GM23248 (cell line): ENCODE measurements around the gene PRDX6. TPM values are rescaled to one million over a fixed set of nuclear protein-coding genes. Genes with fewer than 3 reads are reported as not detected.

Experiments used
- DNase-seq: peaks from one replicate; pipeline ENCODE4 v3.0.0-alpha.2; 2015
- H2AFZ ChIP-seq: fragments of 200-600 bp; sonication (generic); 2 replicates; pipeline ENCODE4 v1.6.1; 2016; ENCODE audit warnings: antibody characterized with exemption
- H3F3A ChIP-seq: fragments of 200-600 bp; sonication (generic); 2 replicates; pipeline ENCODE4 v1.6.1; 2016; ENCODE audit warnings: mild to moderate bottlenecking, antibody characterized with exemption, mixed run types; ENCODE audit not compliant: insufficient read depth
- H3K27ac ChIP-seq: fragments of 200-600 bp; sonication (generic); 2 replicates; pipeline ENCODE4 v1.5.1; 2016; ENCODE audit warnings: mild to moderate bottlenecking
- H3K27me3 ChIP-seq: fragments of 200-600 bp; sonication (generic); replicated peaks from 2 replicates; pipeline ENCODE4 v1.6.1; 2016; ENCODE audit warnings: mild to moderate bottlenecking; ENCODE audit not compliant: insufficient read depth
- H3K36me3 ChIP-seq: fragments of 200-600 bp; sonication (generic); 2 replicates; pipeline ENCODE4 v1.6.1; 2016; ENCODE audit warnings: low read depth, mild to moderate bottlenecking
- H3K4me1 ChIP-seq: fragments of 200-600 bp; sonication (generic); 2 replicates; pipeline ENCODE4 v1.6.1; 2016; ENCODE audit warnings: mild to moderate bottlenecking; ENCODE audit not compliant: insufficient read depth
- H3K4me2 ChIP-seq: fragments of 200-600 bp; sonication (generic); one replicate; pipeline ENCODE4 v1.6.1; 2016; ENCODE audit warnings: mild to moderate bottlenecking; ENCODE audit not compliant: unreplicated experiment
- H3K4me3 ChIP-seq: fragments of 200-600 bp; sonication (generic); 2 replicates; pipeline ENCODE4 v1.5.1; 2016; ENCODE audit warnings: mild to moderate bottlenecking
- H3K79me2 ChIP-seq: fragments of 200-600 bp; sonication (generic); 2 replicates; pipeline ENCODE4 v1.6.1; 2016; ENCODE audit warnings: mild to moderate bottlenecking; ENCODE audit not compliant: insufficient read depth
- H3K9ac ChIP-seq: fragments of 200-600 bp; sonication (generic); 2 replicates; pipeline ENCODE4 v1.6.1; 2016; ENCODE audit warnings: mild to moderate bottlenecking
- H3K9me2 ChIP-seq: fragments of 200-600 bp; sonication (generic); 2 replicates; pipeline ENCODE4 v1.6.1; 2016; ENCODE audit warnings: mixed run types, mild to moderate bottlenecking, moderate library complexity; ENCODE audit not compliant: insufficient read depth
- H3K9me3 ChIP-seq: fragments of 200-600 bp; sonication (generic); one replicate; pipeline ENCODE4 v1.6.1; 2017; ENCODE audit warnings: low read depth
- H4K20me1 ChIP-seq: fragments of 200-600 bp; sonication (generic); 2 replicates; pipeline ENCODE4 v1.6.0; 2016; ENCODE audit not compliant: insufficient read depth
- EZH2 ChIP-seq: fragments of 200-600 bp; sonication (generic); IDR thresholded peaks from 2 replicates; pipeline ENCODE4 v1.6.1; 2018; ENCODE audit warnings: antibody characterized with exemption, mild to moderate bottlenecking; ENCODE audit not compliant: insufficient read depth, poor library complexity, severe bottlenecking
- EZH2phosphoT487 ChIP-seq: fragments of 200-600 bp; sonication (generic); IDR thresholded peaks from 2 replicates; pipeline ENCODE4 v1.6.1; 2018; ENCODE audit warnings: antibody characterized with exemption, moderate library complexity, mild to moderate bottlenecking, low read depth; ENCODE audit not compliant: insufficient read depth
- WGBS, 2 experiments: methylation state at CpG; one replicate each; pipeline ENCODE4 v1.1.6; 2015 to 2017; ENCODE audit warnings: low lambda C conversion rate in 2 of 2, low coverage in 1 of 2; ENCODE audit errors: missing lambda C conversion rate in 2 of 2; 5-methylcytosine and 5-hydroxymethylcytosine counted together
- in situ Hi-C: fragments of 300-500 bp; cut with MboI; formaldehyde crosslinking; loops from 2 replicates; pipeline ENCODE4 v1.15.0; 2020
- polyA plus RNA-seq: library from polyadenylated mRNA; unstranded; fragments of >200 nt; fragmentation: Nextera tagmentation; extraction: Ambion mirVana; gene quantifications from 2 replicates; pipeline ENCODE4 v1.2.1, GENCODE V29; 2016
- total RNA-seq: library from RNA; depleted of rRNA; stranded (reverse); fragments of >200 nt; shearing (Covaris generic); gene quantifications from 2 replicates; pipeline ENCODE4 v1.2.3, GENCODE V29; 2014

Gene PRDX6
- total and polyA plus RNA-seq, 2 experiments from 2014 or later: 336 to 434 TPM

DNA sequence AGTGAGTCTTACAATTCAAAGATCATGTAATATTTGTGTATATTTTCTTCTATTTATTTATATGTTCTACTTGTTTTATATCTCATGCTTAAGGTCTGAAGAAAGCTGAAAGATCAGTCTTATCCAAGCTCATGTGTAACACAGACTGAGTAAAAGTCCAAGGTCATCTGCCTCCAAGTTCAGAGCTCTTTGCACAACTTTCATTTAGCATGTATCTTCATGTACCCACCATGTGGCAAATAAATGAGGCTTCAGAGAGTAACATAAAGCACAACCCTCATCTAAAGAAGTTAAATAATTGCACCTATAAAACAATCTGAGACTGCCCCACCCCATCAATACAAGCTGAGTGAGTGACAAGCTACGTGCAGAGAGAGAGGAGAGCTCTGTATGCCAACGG is 38.5 kb upstream of the PRDX6 start:
- Histone ChIP-seq H3K9ac (no peak overlapping the region), H3K4me3 (no peak overlapping the region), H2AFZ (no peak overlapping the region), H4K20me1 (no peaks in the 10 kb centered on the region), H3K4me2 (no peak overlapping the region), H3K27me3 (no peaks in the 10 kb centered on the region), H3K4me1 (no peaks in the 10 kb centered on the region), H3K36me3 (no peaks in the 10 kb centered on the region), H3K79me2 (no peaks in the 10 kb centered on the region), H3K9me2 (no peaks in the 10 kb centered on the region), H3K27ac (no peak overlapping the region), H3F3A (no peaks in the 10 kb centered on the region), H3K9me3 (no peaks in the 10 kb centered on the region)
- DNase-seq: no peak
- in situ Hi-C loops: loop anchor here (10.0 kb wide), 1 partner anchor 694 kb away; no protein-coding TSS in a partner anchor
- 53 to 58% methylated on average over 2 of the region's 2 CpGs for WGBS, 2 experiments
- no peak for TF ChIP-seq EZH2phosphoT487
- TF ChIP-seq EZH2: no peak

DNA sequence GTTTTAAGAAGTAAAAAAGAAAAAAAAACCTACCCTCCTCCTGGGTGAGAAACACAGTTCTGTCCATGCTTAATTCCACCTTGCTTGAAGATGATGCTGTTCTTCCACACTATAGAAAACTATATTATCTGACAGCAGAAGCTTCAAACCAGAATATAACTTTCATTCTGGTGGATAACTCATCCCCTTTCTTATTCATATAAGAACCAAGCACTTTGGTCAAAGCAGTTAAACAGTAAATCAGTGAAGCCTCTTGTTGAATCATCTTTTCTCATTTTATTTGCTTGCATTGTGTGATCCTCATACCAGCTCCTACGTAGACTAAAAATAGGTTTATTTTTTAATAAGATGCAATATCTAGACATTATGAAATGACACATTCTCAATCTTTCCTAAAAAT is 36.7 kb upstream of the PRDX6 start:
- in situ Hi-C loops: no loop called here
- H2AFZ ChIP-seq: no peak overlapping the region
- H3K4me1 ChIP-seq: no peaks in the 10 kb centered on the region
- no peaks in the 10 kb centered on the region for H3K9me2 ChIP-seq
- no peaks in the 10 kb centered on the region for H3K79me2 ChIP-seq
- DNase-seq: no peak
- H3K27me3 ChIP-seq: no peaks in the 10 kb centered on the region
- H3K9ac ChIP-seq: no peak overlapping the region
- H3F3A ChIP-seq: no peaks in the 10 kb centered on the region
- H3K9me3 ChIP-seq: no peaks in the 10 kb centered on the region
- no peak overlapping the region for H3K4me3 ChIP-seq
- no peaks in the 10 kb centered on the region for H4K20me1 ChIP-seq
- 100% methylated on average over 1 of the region's 1 CpG for WGBS, 2 experiments
- no peak overlapping the region for H3K27ac ChIP-seq
- no peak for TF ChIP-seq EZH2
- no peak for TF ChIP-seq EZH2phosphoT487
- no peaks in the 10 kb centered on the region for H3K36me3 ChIP-seq
- no peak overlapping the region for H3K4me2 ChIP-seq

DNA sequence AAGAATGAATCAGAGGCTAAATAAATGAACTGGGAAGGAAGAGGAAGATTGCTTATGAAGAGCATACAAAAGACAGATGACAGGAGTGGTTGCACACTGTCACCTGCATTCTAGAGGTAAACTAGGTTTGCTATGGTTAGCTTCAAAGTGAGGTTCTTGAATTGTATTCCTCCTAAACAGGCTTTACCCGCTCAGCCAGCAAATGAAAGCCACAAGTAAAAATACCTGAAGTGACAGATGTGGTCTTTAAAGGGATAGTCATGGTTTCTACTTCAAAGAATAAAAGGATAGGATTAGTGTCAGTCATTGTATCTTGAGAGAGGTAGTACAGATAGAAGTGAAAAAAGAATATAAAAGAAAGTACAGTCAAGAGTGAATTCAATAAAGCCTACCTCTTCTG is 32.4 kb upstream of the PRDX6 start:
- in situ Hi-C loops: no loop called here
- no peaks in the 10 kb centered on the region for H4K20me1 ChIP-seq
- no peak for DNase-seq
- H3K9me2 ChIP-seq: no peaks in the 10 kb centered on the region
- H3K9me3 ChIP-seq: no peaks in the 10 kb centered on the region
- TF ChIP-seq EZH2phosphoT487 (no peak), EZH2 (no peak)
- no peaks in the 10 kb centered on the region for H3K79me2 ChIP-seq
- H3K4me1 ChIP-seq: no peaks in the 10 kb centered on the region
- H3K27ac ChIP-seq: no peak overlapping the region
- no peak overlapping the region for H3K4me3 ChIP-seq
- WGBS, 2 experiments: 90 to 92% methylated on average over 1 of the region's 1 CpG
- no peak overlapping the region for H3K4me2 ChIP-seq
- no peaks in the 10 kb centered on the region for H3K36me3 ChIP-seq
- no peaks in the 10 kb centered on the region for H3K27me3 ChIP-seq
- no peaks in the 10 kb centered on the region for H3F3A ChIP-seq
- no peak overlapping the region for H2AFZ ChIP-seq
- H3K9ac ChIP-seq: no peak overlapping the region

DNA sequence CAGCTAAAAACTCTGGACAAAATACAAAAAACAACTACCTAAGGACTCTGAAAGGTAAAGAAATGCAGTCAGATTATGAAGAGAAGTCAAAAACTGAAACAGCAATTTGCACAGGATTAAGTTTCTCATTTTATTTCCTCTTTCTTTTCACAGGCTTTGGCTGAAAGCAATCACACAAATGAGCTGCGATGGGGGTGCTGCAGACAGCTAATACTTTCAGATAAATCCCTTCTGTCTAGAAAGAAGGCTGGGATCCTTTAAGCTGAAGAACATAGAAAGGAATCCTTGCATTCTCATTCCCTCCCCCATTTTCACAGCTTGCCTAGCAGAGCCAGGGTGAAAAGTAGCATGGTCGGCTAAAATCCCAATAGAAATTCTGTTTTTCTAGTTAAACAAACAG is 32.0 kb upstream of the PRDX6 start:
- Histone ChIP-seq H3K4me3 (no peak overlapping the region), H3K27me3 (no peaks in the 10 kb centered on the region), H4K20me1 (no peaks in the 10 kb centered on the region), H3K27ac (no peak overlapping the region), H3K9me2 (no peaks in the 10 kb centered on the region), H3K4me2 (no peak overlapping the region), H2AFZ (no peak overlapping the region), H3F3A (no peaks in the 10 kb centered on the region), H3K9me3 (no peaks in the 10 kb centered on the region), H3K79me2 (no peaks in the 10 kb centered on the region), H3K36me3 (no peaks in the 10 kb centered on the region), H3K9ac (no peak overlapping the region), H3K4me1 (no peaks in the 10 kb centered on the region)
- DNase-seq: no peak
- in situ Hi-C loops: no loop called here
- no peak for TF ChIP-seq EZH2phosphoT487
- 77 to 78% methylated on average over 2 of the region's 2 CpGs for WGBS, 2 experiments

DNA sequence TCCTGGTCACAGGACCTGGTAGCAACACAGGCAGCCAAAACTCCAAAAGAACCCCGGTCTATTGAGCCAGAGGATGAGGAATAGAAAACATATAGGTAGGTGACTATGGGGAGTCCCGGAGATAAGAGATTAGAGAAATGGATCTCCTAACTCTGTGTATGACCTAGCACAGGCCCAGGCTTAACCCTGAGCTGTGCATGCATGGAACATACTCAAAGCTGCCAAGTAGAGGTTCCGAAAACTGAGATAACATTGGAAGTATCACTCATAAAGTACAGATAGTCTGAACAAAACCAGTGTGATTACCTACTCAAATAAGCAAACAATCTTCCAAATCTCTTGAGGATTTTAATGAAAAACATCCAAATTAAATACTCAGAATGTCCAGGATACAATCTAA is 31.5 kb upstream of the PRDX6 start:
- H3K79me2 ChIP-seq: no peaks in the 10 kb centered on the region
- no peaks in the 10 kb centered on the region for H3K9me2 ChIP-seq
- H3K27ac ChIP-seq: no peak overlapping the region
- no peaks in the 10 kb centered on the region for H3F3A ChIP-seq
- H3K27me3 ChIP-seq: no peaks in the 10 kb centered on the region
- no peak overlapping the region for H2AFZ ChIP-seq
- H4K20me1 ChIP-seq: no peaks in the 10 kb centered on the region
- H3K9ac ChIP-seq: no peak overlapping the region
- in situ Hi-C loops: no loop called here
- no peak overlapping the region for H3K4me2 ChIP-seq
- no peaks in the 10 kb centered on the region for H3K36me3 ChIP-seq
- H3K9me3 ChIP-seq: no peaks in the 10 kb centered on the region
- WGBS, 2 experiments: 91 to 93% methylated on average over 3 of the region's 3 CpGs
- no peak for TF ChIP-seq EZH2
- no peak for TF ChIP-seq EZH2phosphoT487
- DNase-seq: no peak
- H3K4me3 ChIP-seq: no peak overlapping the region
- H3K4me1 ChIP-seq: no peaks in the 10 kb centered on the region
